Stimulated activated CD8-positive, alpha-beta memory T cell treated with anti-CD3 and anti-CD28 coated beads, Interleukin-15, amount 100 ng/mL, for 48 hours (primary cell): ENCODE measurements around the gene CTAGE1.
A peak's percentile ranks its signal among the peaks of the same experiment; 100 is the strongest.
"Not testable (repeated sequence)": the region's sequence is repeated elsewhere in the genome, so short reads cannot be mapped to it uniquely, and the experiment has no call there.

Experiments used
- DNase-seq, 2 donors: peaks; one replicate each; pipeline ENCODE4 v3.0.0-alpha.2; 2020; ENCODE audit warnings: low read depth in 2 of 2

The CTAGE1 gene, protein sequence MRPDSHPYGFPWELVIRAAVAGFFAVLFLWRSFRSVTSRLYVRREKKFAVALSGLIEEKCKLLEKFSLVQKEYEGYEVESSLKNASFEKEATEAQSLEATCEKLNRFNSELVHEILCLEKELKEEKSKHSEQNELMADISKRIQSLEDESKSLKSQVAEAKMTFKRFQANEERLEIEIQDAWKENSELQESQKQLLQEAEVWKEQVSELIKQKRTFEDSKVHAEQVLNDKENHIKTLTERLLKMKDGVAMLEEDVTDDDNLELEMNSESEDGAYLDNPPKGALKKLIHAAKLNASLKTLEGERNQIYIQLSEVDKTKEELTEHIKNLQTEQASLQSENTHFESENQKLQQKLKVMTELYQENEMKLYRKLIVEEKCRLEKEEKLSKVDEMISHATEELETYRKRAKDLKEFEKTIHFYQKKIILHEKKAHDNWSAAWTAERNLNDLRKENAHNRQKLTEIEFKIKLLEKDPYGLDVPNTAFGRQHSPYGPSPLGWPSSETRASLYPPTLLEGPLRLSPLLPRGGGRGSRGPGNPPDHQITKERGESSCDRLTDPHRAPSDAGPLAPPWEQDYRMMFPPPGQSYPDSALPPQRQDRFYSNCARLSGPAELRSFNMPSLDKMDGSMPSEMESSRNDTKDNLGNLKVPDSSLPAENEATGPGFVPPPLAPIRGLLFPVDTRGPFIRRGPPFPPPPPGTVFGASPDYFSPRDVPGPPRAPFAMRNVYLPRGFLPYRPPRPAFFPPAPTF

GRCh38 chr18:22417496-22418188 is at the start of gene CTAGE1:
CTAGE1 (minus strand) TSS chr18:22417915; CDS start chr18:22417811, 104 bp downstream.
- DNase-seq = no peak

DNA sequence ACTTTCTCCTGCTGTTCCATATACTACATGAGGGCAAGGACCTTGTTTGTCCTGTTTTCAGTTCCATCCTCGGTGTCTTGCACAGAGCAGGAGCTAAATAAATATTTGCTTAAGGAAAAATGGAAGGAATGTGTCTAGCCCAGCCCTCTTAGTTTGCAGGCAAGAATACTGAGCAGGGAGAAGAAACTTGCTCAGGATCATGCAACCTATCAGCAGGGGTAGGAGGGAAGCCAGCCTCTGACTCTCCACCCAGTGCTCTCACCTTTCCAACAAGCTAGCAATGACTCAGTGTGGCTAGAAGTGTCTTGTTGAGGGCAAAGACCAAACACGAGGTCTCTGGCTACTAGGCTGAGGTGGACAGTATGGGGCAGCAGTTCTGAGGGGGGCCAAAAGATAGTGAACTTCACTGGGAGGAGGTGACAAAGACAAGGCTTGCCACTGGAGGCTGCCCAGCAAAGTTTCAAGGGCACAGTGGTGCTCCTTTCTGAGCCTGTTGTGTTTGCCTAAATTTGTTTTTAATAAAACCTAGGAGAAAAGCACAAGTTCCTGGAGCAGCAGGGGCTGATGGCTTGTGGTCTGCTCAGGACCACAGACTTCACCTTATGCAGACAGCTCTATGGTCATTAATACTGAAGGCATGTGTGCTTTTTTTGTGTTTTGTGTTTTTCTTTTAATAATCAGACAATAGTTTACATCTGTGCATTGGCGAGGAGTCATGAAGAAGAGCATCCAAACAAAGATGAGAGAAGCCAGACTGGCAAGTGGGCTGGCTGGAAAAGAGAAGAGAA is 49.1 kb upstream of the CTAGE1 start:
- no peak for DNase-seq

- DNase-seq = peak in 1 of 2 donors; percentile 2
Observed at GRCh38 chr18:22465859-22466457, 48.2 kb upstream of the CTAGE1 start.

- no peak for DNase-seq
Observed at GRCh38 chr18:22463076-22463475, 45.4 kb upstream of the CTAGE1 start.

GRCh38 chr18:22459491-22459890 is 41.8 kb upstream of the CTAGE1 start:
- DNase-seq = no peak

DNA sequence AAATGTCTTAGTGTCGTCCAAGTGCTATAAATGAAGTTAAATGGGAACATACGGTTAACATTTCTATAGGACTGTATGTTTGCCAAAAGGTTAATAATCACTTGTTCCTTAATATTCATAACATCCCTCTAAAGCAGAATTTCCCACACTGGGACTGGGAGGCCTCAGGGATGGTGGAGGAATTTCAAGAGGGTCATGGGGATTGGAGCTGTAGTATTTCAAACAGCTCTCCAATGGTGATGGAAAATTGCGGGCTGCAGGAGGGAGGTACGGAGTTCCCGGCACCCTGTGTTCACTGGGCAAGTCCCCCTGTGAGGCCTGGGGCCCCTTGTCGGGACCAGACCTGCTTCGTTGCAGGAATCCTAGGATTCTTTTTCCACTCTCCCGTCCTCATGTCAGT is 39.8 kb upstream of the CTAGE1 start:
- DNase-seq = no peak

DNA sequence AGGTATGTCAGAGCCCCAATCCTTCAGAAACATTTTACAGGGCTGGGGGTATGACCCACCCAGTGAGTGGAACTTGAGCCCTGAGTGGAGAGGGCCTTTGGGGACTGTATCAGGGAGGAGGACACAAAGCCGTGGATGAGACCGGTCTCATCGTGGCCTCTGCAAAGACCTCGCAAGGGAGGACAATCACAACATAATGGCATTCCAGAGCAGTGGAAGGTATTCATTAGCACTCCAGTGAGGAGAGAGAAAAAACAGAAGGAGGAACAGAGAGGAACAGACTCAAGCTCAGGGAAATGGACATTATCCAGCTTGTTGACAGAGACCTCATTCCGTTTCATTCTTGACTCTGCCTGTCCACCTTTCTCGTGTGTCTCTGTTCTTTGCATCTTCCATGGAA is 38.8 kb upstream of the CTAGE1 start:
- DNase-seq = no peak

DNA sequence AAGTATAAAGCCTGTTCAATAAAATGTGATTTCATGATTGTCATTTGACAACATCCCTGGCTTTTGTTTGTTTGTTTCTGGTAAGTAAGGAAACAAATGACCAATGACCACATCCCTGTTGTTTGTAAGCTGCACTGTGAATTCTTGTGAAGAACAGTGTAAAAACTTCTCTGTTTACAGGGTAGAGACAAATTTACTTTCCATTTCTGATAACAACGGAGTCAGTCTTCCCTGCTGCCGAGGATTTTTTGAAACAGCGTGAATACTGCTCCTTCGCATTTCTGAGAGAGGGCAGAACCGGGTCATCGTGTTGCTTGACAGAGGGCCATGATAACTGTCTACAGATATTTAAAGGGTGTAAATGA is 38.4 kb upstream of the CTAGE1 start:
- no peak for DNase-seq

GRCh38 chr18:22455425-22456115 is 37.9 kb upstream of the CTAGE1 start:
- DNase-seq = no peak

DNA sequence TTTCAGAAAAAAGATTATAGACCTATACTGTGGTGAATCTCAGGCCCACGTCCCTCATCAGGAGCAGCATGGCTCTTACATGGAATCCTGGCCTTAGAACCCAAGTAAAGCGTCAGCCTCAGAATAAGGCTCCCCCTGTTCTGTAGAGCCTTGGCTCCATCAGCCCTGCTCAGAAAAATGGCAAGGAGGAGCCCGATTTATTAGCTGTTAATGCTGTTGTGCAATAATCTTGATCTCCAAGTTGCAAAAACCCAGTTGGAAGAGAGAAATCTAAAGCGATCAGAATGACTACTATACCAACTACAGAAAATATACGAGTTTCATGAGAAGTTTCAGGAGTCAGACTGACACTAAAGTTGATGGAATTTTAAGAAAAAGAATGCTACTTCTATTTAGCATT is 35.6 kb upstream of the CTAGE1 start:
- no peak for DNase-seq

- DNase-seq = no peak
Observed at GRCh38 chr18:22452226-22452668, 34.5 kb upstream of the CTAGE1 start.

- DNase-seq = no peak
Observed at GRCh38 chr18:22451796-22452195, 34.1 kb upstream of the CTAGE1 start.

DNA sequence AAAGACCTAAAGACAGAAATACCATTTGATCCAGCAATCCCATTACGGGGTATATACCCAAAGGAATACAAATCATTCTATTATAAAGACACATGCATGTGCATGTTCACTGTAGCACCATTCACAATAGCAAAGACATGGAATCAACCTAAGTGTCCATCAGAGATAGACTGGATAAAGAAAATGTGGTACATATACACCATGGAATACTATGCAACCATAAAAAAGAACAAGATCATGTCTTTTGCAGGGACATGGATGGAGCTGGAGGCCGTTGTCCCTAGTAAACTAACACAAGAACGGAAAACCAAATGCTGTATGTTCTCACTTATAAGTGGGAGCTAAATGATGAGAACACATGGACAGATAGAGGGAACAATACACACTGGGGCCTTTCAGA is 33.1 kb upstream of the CTAGE1 start:
- not testable (repeated sequence) for DNase-seq

DNA sequence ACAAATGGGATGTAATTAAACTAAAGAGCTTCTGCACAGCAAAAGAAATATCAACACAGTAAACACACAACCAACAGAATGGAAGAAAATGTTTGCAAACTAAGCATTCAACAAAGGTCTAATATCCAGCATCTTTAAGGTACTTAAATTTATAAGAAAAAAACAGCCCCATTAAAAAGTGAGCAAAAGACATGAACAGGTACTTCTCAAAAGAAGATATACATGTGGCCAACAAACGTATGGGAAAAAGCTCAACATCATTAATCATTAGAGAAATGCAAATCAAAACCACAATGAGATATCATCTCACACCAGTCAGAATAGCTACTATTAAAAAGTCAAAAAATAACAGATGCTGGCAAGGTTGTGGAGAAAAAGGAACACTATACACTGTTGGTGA is 32.6 kb upstream of the CTAGE1 start:
- DNase-seq = not testable (repeated sequence)

DNA sequence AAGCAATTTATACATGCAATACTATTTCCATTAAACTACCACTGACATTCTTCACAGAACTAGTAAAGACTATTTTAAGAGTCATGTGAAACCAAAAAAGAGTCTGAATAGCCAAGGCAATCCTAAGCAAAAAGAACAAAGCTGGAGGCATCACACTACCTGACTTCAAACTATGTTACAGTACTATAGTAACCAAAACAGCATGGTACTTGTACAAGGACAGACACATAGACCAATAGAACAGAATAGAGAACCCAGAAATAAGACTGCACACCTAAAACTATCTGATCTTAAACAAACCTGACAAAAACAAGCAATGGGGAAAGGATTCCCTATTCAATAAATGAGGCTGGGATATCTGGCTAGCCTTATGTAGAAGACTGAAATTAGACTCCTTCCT is 32.0 kb upstream of the CTAGE1 start:
- DNase-seq = not testable (repeated sequence)

DNA sequence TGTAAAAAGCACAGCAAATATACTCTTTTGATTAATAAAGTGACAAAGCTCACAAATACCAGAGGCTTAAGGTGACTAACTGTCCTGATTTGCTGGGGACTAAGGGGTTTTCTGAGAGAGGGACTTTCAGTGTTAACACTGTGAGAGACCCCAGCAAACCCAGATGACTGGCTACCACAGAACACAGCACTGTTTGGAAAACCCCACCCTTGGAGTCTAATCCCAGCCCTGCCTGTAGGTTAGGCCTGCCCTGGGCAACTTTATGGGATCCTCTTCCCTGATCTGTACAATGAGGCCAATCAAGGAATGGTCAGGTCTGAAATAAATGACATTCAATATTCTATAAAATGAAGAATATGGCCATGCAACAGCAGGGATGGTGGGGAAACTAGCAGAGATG is 30.5 kb upstream of the CTAGE1 start:
- no peak for DNase-seq

- DNase-seq = no peak
Observed at GRCh38 chr18:22447792-22448191, 30.1 kb upstream of the CTAGE1 start.

DNA sequence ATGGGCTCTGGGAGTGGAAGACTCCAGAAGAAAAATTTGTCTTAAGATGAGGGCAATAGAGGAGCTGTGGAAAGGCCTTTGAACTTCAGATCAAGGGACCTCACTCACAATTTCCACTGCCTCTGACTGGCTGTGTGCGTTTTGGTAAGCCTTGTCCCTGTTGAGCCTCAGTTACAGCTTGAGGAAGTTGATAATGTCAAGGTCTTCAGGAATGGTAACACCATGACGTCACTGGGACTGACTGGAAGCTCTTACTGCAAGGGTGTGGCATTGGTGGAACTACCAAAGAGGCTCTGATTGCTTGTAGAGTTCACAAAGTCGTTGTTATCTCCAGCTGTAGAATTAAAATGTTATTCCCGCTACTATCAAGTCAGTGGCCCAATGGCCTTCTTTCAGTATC is 29.2 kb upstream of the CTAGE1 start:
- DNase-seq = no peak

GRCh38 chr18:22446325-22446724 is 28.6 kb upstream of the CTAGE1 start:
- DNase-seq = no peak

GRCh38 chr18:22441638-22442037 is 23.9 kb upstream of the CTAGE1 start:
- DNase-seq = no peak

- DNase-seq = no peak
Observed at GRCh38 chr18:22439447-22439846, 21.7 kb upstream of the CTAGE1 start.
